Measurements from ENCODE around the gene IGF1R.

DNA sequence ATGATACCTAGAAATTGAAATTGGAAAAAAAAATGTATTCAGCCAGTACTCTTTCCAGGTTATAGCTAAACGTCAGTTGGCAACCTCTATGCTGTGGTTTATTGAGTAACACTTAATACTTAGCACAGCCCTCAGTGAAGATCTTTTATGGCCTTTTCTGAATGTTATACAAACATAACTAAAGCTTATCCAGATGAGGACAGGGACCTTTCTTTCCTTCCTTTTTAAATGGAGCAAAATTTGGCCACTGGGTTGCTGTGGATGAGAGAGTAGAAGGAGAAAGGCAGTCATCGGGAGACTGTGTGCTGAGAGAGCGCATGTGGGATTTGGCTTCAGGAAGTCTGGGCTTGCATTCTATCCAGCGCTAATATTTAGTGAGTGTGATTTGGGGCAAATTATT lies 36.1 kb downstream of the IGF1R start:
- TF ChIP-seq, protein P1, sequence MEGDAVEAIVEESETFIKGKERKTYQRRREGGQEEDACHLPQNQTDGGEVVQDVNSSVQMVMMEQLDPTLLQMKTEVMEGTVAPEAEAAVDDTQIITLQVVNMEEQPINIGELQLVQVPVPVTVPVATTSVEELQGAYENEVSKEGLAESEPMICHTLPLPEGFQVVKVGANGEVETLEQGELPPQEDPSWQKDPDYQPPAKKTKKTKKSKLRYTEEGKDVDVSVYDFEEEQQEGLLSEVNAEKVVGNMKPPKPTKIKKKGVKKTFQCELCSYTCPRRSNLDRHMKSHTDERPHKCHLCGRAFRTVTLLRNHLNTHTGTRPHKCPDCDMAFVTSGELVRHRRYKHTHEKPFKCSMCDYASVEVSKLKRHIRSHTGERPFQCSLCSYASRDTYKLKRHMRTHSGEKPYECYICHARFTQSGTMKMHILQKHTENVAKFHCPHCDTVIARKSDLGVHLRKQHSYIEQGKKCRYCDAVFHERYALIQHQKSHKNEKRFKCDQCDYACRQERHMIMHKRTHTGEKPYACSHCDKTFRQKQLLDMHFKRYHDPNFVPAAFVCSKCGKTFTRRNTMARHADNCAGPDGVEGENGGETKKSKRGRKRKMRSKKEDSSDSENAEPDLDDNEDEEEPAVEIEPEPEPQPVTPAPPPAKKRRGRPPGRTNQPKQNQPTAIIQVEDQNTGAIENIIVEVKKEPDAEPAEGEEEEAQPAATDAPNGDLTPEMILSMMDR (IDR thresholded peaks at IDR 0.05) = no peak
- TF ChIP-seq POLR2A (IDR thresholded peaks at IDR 0.05) (no peak), POLR2AphosphoS5 (IDR thresholded peaks at IDR 0.05) (peak in 3 of 4 donors; percentile 15 to 28 (median 25)), EP300 (IDR thresholded peaks at IDR 0.05) (no peak)
